HG03103 (cell line): Measurements from ENCODE around the gene GARIN3.

Experiments
- ATAC-seq: cut with Tn5 transposase; IDR thresholded peaks from one replicate; pipeline ENCODE4 v1.9.1; 2021; ENCODE audit warnings: low read depth; ENCODE audit not compliant: unreplicated experiment

Gene GARIN3

GRCh38 chr5:157155297-157155696 is 10.8 kb downstream of the GARIN3 start:
- no peak for ATAC-seq

DNA sequence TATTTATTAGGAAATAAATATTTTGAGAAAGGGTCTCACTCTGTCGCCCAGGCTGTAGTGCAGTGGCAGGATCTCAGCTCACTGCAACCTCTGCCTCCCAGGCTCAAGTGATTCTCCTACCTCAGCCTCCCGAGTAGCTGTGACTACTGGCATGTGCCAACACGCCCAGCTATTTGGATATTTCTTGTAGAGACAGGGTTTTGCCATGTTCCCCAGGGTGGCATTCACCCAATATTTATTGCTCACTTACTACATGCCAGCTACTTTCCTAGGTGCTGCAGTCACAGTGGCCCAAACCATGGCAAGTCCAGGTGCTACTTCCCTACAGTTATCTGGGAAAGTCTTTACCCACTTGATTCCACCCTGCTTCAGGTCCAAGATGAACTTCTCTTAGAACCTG is 15.1 kb downstream of the GARIN3 start:
- no peak for ATAC-seq

GRCh38 chr5:157148734-157149615 is 17.1 kb downstream of the GARIN3 start:
- ATAC-seq: no peak

GRCh38 chr5:157143127-157143971 is 22.7 kb downstream of the GARIN3 start:
- ATAC-seq: peak; percentile 26

GRCh38 chr5:157142317-157143126 is 23.5 kb downstream of the GARIN3 start, which contains the start of gene MED7:
Gene MED7 (minus strand): TSS chr5:157142865. CDS start chr5:157139431, 3,434 bp downstream.
- peak; percentile 100 for ATAC-seq

DNA sequence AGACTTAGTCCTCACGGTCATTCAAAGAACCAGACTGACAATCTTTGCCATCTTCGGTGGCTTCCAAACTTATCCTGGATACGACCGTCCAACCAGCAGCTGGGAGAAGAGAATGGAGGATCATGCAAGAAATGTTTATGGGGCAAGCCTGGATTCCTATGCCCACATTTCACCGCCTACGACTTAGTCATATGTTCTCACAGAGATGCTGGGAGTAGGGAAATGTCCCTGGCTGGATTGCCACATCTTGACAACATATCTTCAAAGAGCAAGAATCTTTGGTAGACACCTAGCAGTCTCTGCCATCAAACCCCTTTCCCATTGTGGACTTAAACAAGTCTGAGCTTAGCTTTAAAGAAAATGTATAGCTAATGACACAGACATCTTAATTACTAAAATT is 28.4 kb downstream of the GARIN3 start:
- no peak for ATAC-seq

- no peak for ATAC-seq
Observed at GRCh38 chr5:157132281-157132612, 33.8 kb downstream of the GARIN3 start.

DNA sequence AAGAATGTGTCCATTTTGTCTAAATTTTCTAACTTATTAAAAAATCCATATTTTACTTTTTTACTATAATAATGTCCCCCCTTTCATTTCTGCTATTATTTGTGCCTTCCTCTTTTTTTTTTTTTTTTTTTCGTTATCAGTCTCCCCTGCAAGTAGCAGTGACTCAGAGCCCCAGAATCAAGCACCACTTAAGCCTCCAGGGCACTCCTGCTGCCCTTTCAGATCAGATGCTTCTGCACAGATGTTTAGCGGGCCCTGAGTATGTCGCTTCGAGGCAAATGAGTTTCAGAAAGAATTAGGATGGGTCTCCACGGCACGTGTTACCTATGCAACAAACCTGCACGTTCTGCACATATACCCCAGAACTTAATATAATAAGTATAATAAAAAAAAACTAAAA is 35.1 kb downstream of the GARIN3 start:
- ATAC-seq: peak; percentile 41

DNA sequence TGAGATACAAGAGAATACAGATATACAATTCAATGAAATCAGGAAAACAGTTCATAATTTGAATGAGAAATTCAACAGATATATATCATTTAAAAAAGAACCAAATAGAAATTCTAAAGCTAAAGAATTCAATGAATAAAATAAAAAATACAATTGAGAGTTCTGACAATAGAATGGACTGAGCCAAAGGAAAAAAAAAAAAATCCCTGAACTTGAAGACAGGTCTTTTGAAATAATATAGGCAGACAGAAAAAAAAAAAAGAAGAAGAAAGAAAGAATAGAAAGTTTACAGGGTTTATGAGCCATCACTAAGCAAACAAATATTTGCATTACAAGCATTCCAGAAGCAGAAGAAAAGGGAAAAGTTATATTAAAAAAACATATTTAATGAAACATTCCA is 44.4 kb downstream of the GARIN3 start:
- ATAC-seq: no peak

DNA sequence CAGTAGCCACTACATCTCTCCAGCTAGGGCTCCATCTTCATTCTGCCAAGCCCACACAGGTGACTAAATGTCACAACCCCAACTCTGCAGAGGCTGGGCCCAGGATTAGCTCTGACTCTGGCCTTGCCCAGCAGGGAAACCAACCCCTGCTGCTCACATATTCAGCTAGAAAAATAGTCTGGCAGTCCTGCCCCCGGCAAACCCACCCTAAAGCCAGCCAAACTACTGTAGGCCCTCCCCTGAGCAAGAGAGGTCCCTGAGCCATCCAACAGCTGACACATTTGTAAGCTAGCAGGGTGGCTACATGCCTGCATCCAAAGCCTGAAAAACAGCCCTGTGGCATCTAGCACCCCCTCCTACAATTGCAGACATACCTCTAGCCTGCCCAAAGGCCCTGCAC is 46.0 kb downstream of the GARIN3 start:
- no peak for ATAC-seq

DNA sequence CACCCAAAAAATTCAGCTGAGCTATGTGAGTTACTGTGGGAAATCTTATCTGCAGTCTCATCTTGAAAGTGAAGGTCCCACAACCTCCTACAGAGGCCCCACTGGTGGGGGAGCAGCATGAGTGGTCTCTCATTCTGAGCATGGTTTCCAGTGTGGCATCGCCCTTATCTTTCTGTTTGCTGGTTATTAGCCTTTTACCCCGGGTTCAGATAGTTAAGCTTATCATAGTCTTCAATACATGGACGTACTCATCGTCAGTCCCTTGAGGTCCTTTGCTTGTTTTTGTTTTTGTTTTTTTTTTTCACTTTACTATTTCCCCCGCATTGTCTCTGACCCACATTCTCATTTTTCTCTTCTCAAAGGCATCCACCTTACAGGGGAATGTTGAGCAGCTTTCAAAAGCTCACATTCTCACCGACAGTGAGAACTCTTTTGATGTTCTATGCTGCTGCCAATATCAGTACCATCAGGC is 49.5 kb downstream of the GARIN3 start:
- ATAC-seq: peak; percentile 70

DNA sequence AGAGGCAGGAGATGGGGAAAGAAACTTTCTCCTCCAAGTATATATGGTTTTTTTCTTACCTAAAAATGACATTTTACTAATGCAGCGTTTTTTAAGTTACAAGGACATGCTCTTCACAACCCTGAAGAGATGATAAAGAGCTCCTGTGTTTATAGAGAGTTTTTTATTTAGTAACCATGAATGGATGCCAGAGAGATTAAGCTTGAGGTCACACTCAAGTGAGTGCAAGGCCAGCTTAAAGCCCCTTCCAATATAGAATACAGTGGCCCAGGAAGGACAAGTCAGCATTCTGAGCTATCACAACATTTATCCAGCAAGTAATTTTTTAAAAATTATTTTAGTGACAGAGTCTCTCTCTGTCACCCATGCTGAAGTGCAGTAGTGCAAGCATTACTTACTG is 50.6 kb downstream of the GARIN3 start:
- no peak for ATAC-seq

DNA sequence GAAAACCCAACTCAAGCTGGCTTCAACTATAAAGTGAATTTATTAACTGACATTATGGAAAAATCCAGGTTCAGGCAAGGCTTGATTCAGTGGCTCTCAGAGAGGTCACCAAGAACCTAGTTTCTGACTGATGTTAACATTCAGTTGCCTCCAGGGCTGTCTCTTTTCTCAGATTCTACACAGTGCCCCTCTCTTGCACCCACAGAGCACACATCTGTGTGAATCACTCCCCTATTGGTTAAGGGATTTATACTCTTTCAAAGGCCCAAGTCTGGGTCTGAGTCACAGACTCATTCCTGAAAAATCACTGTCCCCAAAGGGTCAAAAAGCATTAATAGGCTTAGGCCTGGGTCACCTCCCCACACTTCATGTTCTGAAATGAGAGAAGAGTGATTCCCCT is 51.1 kb downstream of the GARIN3 start:
- no peak for ATAC-seq

- no peak for ATAC-seq
Observed at GRCh38 chr5:157113002-157113401, 53.1 kb downstream of the GARIN3 start.
